Stimulated activated naive B cell treated with anti-CD40 and anti-IgM and Interleukin-4, amounts not matched to agents 10 μg/mL and 1 μg/mL and 100 μg/mL, for 72 hours (primary cell): ENCODE results near the gene CEACAM20.
A peak's percentile ranks its signal among the peaks of the same experiment; 100 is the strongest.
"Not testable (repeated sequence)": the region's sequence is repeated elsewhere in the genome, so short reads cannot be mapped to it uniquely, and the experiment has no call there.

ENCODE experiments used
- ATAC-seq, 2 donors: fragments of 150-1000 bp; cut with Tn5 transposase; replicated peaks; 2 replicates each; pipeline ENCODE4 v1.10.0; 2021; ENCODE audit warnings: moderate library complexity in 1 of 2
- DNase-seq: peaks from one replicate; pipeline ENCODE4 v3.0.0; 2021
- H3K27ac Mint-ChIP-seq: one replicate; pipeline ENCODE4 v1.8.0; 2022; ENCODE audit warnings: mild to moderate bottlenecking, mixed read lengths
- H3K27me3 Mint-ChIP-seq, 2 donors: one replicate each; pipeline ENCODE4 v1.8.0; 2022; ENCODE audit warnings: mixed read lengths in 2 of 2
- H3K36me3 Mint-ChIP-seq, 2 donors: one replicate each; pipeline ENCODE4 v1.8.0; 2022; ENCODE audit warnings: mixed read lengths in 2 of 2, mild to moderate bottlenecking in 1 of 2
- H3K4me1 Mint-ChIP-seq, 2 donors: one replicate each; pipeline ENCODE4 v1.8.0; 2022; ENCODE audit warnings: mixed read lengths in 2 of 2, mild to moderate bottlenecking in 1 of 2
- H3K4me3 Mint-ChIP-seq, 2 donors: one replicate each; pipeline ENCODE4 v1.8.0; 2022; ENCODE audit warnings: mild to moderate bottlenecking in 2 of 2, mixed read lengths in 2 of 2, moderate library complexity in 1 of 2
- H3K9me3 Mint-ChIP-seq, 2 donors: one replicate each; pipeline ENCODE4 v1.8.0; 2022; ENCODE audit warnings: mixed read lengths in 2 of 2, mild to moderate bottlenecking in 1 of 2

CEACAM20 gene

GRCh38 chr19:44563086-44563655, 33.7 kb upstream of the CEACAM20 start:
- not testable (repeated sequence) for H3K4me1 Mint-ChIP-seq, H3K9me3 Mint-ChIP-seq, ATAC-seq, H3K36me3 Mint-ChIP-seq, H3K27ac Mint-ChIP-seq, H3K4me3 Mint-ChIP-seq, DNase-seq
- H3K27me3 Mint-ChIP-seq, result peaks cover 23 to 47% of the 10 kb centered on the region in 2 donors

GRCh38 chr19:44557933-44558332, 28.5 kb upstream of the CEACAM20 start:
- DNase-seq (no peak), ATAC-seq (no peak)
- Mint-ChIP-seq H3K36me3 (no peaks in the 10 kb centered on the region), H3K27me3 (peaks cover 20 to 27% of the 10 kb centered on the region in 2 donors), H3K9me3 (peaks cover 5 to 10% of the 10 kb centered on the region in 2 donors), H3K4me1 (no peaks in the 10 kb centered on the region), H3K4me3 (no peak overlapping the region), H3K27ac (no peak overlapping the region)

DNA sequence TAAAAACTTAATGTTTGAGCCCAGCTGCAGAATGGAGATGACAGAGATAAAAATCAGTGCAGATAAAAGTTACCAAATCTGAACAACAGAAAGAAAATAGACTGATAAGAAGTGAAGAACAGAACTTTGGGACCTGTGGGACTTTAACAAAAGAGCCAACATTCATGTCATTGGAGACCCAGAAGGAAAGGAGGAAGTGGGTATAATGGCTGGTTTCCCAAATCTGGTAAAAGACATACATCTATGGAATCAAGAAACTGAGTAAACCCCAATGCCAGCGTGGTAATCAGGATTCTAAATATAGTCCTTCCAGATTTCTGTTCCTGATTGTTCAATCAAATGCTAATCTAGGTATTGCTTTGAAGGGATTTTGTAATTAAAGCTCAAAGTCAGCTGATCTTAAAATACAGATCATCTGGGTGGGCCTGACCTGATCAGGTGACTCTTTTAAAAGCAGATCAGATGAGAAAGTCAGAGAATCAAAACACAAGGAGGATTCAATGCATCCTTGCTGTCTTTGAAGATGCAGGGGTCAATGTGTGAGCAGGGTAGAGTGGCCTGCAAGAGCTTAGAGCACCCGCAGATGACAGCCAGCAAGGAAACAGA, 25.3 kb upstream of the CEACAM20 start:
- Mint-ChIP-seq H3K27me3 (peaks cover 11 to 20% of the 10 kb centered on the region in 2 donors), H3K9me3 (peaks cover 7 to 10% of the 10 kb centered on the region in 2 donors), H3K4me1 (no peaks in the 10 kb centered on the region), H3K4me3 (no peak overlapping the region), H3K27ac (no peak overlapping the region), H3K36me3 (no peaks in the 10 kb centered on the region)
- ATAC-seq, result no peak
- no peak for DNase-seq

GRCh38 chr19:44553478-44554171, 24.1 kb upstream of the CEACAM20 start:
- no peak overlapping the region for H3K4me3 Mint-ChIP-seq
- H3K9me3 Mint-ChIP-seq, result peaks cover 7 to 10% of the 10 kb centered on the region in 2 donors
- H3K27ac Mint-ChIP-seq, result no peak overlapping the region
- ATAC-seq (no peak), DNase-seq (no peak)
- H3K27me3 Mint-ChIP-seq, result peaks cover 11 to 20% of the 10 kb centered on the region in 2 donors
- H3K36me3 Mint-ChIP-seq, result no peaks in the 10 kb centered on the region
- no peaks in the 10 kb centered on the region for H3K4me1 Mint-ChIP-seq

DNA sequence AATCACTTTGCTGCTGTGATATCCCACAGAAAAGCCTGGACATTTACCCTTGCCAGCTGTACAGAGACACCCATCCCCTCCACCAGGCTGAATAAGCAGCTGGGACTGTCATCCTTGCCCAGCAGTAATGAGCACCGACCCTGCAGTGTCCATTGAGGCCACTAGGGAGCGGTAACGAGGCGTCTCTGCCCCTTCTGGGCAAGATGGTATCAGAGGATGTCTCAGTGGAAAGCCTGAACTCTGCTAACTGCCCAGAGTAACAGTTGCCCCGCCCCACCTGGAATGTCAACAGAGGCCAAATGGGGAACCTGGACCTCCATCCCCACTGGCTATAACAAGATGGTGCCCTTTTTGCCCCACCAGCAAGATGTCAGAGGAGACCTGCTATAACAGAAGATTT, 22.8 kb upstream of the CEACAM20 start:
- Mint-ChIP-seq H3K4me3 (no peak overlapping the region), H3K27ac (no peak overlapping the region), H3K36me3 (peaks cover 0 to under 1% of the 10 kb centered on the region in 2 donors), H3K9me3 (peaks cover 7 to 13% of the 10 kb centered on the region in 2 donors), H3K4me1 (no peaks in the 10 kb centered on the region), H3K27me3 (peaks cover 11 to 28% of the 10 kb centered on the region in 2 donors)
- DNase-seq (peak; percentile 11), ATAC-seq (peak; percentile 62 to 68)

DNA sequence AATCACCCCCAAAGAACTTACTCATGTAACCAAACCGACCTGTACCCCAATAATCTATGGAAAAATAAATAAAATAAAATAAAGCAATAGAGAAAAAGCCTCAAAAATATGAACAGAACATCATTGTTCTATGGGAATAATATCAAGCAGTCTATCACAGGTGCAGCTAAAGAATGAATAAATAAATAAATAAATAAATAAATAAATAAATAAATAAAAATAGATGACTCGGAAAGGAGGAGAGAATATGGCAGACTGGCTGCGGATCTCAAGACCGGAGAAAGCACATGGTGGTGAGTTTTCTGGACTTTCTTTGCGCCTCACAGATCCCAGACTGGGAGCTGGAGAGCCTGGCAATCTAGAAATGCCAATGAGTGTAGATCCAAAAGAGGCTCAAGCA, 22.4 kb upstream of the CEACAM20 start:
- ATAC-seq (no peak), DNase-seq (no peak)
- peaks cover 7 to 16% of the 10 kb centered on the region in 2 donors for H3K9me3 Mint-ChIP-seq
- H3K4me3 Mint-ChIP-seq, result no peak overlapping the region
- peaks cover 11 to 31% of the 10 kb centered on the region in 2 donors for H3K27me3 Mint-ChIP-seq
- no peak overlapping the region for H3K27ac Mint-ChIP-seq
- no peaks in the 10 kb centered on the region for H3K4me1 Mint-ChIP-seq
- H3K36me3 Mint-ChIP-seq, result peaks cover 0 to 3% of the 10 kb centered on the region in 2 donors

GRCh38 chr19:44550976-44551375, 21.5 kb upstream of the CEACAM20 start:
- H3K36me3 Mint-ChIP-seq, H3K4me1 Mint-ChIP-seq, H3K4me3 Mint-ChIP-seq, DNase-seq, ATAC-seq, H3K27ac Mint-ChIP-seq: not testable (repeated sequence)
- H3K27me3 Mint-ChIP-seq, result peaks cover 5 to 27% of the 10 kb centered on the region in 2 donors
- H3K9me3 Mint-ChIP-seq, result peaks cover 7 to 16% of the 10 kb centered on the region in 2 donors

DNA sequence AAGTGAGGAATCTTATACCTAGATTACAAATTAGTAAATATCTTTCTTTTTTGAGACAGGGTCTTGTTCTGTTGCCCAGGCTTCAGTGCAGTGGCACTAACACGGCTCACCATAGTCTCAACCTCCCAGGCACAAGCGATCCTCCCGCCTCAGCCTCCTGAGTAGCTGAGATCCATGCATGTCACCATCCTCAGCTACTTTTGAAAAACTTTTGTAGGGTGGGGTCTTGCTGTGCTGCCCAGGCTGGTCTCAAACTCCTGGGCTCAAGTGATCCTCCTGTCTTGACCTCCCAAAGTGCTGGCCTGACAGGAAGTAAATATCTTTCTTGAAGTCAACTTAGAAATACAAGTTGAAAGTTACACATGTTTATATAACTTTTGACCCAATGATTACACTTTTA, 20.0 kb upstream of the CEACAM20 start:
- Mint-ChIP-seq H3K4me3 (no peak overlapping the region), H3K4me1 (no peaks in the 10 kb centered on the region), H3K9me3 (peaks cover 7 to 14% of the 10 kb centered on the region in 2 donors), H3K36me3 (peaks cover 0 to 3% of the 10 kb centered on the region in 2 donors), H3K27ac (no peak overlapping the region), H3K27me3 (peaks cover 4 to 25% of the 10 kb centered on the region in 2 donors)
- DNase-seq, result no peak
- ATAC-seq, result no peak

DNA sequence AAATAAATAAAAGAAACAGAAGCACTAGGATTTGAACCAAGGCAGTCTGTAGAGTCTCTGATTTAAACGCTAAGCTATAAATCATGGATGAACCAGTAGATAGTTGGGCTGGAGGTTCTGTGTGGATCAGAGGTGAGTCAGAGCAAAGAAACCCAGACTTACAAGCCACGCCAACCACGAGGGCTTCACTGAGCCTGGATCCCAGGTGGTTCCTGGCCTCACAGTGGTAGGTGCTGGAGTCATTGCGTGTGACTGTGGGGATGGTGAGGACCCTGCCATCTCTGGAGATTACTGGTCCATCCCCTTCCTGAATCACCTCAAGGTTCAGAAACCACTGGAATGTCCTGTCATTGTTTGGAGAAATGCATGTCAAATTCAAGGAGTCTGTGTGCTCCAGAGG, 19.3 kb upstream of the CEACAM20 start:
- Mint-ChIP-seq H3K27me3 (peaks cover 8 to 27% of the 10 kb centered on the region in 2 donors), H3K27ac (no peak overlapping the region), H3K9me3 (peaks cover 7 to 17% of the 10 kb centered on the region in 2 donors), H3K4me1 (no peaks in the 10 kb centered on the region), H3K36me3 (peaks cover 0 to 3% of the 10 kb centered on the region in 2 donors), H3K4me3 (no peak overlapping the region)
- ATAC-seq (no peak), DNase-seq (no peak)

GRCh38 chr19:44544031-44544430, 14.6 kb upstream of the CEACAM20 start:
- ATAC-seq (no peak), DNase-seq (no peak)
- peaks cover 26 to 43% of the 10 kb centered on the region in 2 donors for H3K27me3 Mint-ChIP-seq
- peaks cover 0 to 3% of the 10 kb centered on the region in 2 donors for H3K36me3 Mint-ChIP-seq
- H3K9me3 Mint-ChIP-seq, result peaks cover 0 to 12% of the 10 kb centered on the region in 2 donors
- no peak overlapping the region for H3K4me3 Mint-ChIP-seq
- H3K4me1 Mint-ChIP-seq, result no peaks in the 10 kb centered on the region
- H3K27ac Mint-ChIP-seq, result no peak overlapping the region

- Mint-ChIP-seq H3K4me1 (no peaks in the 10 kb centered on the region), H3K36me3 (peaks cover 0 to 3% of the 10 kb centered on the region in 2 donors), H3K27ac (no peak overlapping the region), H3K4me3 (no peak overlapping the region), H3K27me3 (peaks cover 34 to 44% of the 10 kb centered on the region in 2 donors), H3K9me3 (peaks cover 0 to 19% of the 10 kb centered on the region in 2 donors)
- DNase-seq, result no peak
- no peak for ATAC-seq
These were observed 13.2 kb upstream of the CEACAM20 start for GRCh38 chr19:44542671-44543070.

DNA sequence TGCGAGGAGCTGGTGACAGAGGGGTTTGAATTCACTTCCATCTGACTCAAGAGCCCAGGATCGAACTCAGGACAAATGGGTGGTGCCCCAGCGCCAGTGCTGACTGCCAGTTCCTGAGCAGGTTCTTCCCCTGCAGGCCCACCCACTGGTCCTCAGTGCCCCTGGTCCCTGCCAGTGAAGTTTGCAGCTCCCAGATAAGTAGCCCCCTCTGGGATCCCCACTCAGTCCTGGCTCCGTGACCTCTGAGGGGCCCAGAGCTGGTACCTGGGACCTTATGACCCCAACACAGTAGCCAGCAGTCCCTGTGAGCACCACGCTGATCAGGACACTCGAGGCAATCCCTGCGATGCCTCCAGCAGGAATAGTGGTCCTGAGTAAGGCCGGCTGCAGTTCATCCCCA, 11.3 kb upstream of the CEACAM20 start:
- DNase-seq, result no peak
- peaks cover 41 to 43% of the 10 kb centered on the region in 2 donors for H3K27me3 Mint-ChIP-seq
- H3K27ac Mint-ChIP-seq, result no peak overlapping the region
- no peaks in the 10 kb centered on the region for H3K4me1 Mint-ChIP-seq
- no peak overlapping the region for H3K4me3 Mint-ChIP-seq
- peaks cover 0 to 19% of the 10 kb centered on the region in 2 donors for H3K9me3 Mint-ChIP-seq
- H3K36me3 Mint-ChIP-seq, result no peaks in the 10 kb centered on the region
- no peak for ATAC-seq

DNA sequence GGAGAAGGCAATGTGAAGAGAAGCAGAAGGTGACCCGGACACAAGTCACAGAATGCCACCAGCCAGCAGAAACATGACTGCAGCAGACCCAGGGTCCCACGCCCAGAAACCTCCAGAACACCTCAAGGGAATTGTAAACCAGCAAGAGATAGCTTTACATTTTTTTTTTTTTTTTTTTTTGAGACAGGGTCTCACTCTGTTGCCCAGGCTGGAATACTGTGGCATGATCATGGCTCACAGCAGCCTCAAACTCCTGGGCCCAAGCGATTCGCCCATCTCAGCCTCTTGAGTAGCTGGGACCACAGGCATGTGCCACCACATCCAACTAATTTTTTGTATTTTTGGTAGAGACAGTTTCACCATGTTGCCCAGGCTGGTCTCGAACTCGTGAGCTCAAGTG, 10.5 kb upstream of the CEACAM20 start:
- ATAC-seq (no peak), DNase-seq (no peak)
- Mint-ChIP-seq H3K4me3 (no peak overlapping the region), H3K9me3 (peaks cover 5 to 26% of the 10 kb centered on the region in 2 donors), H3K27me3 (peaks cover 45 to 48% of the 10 kb centered on the region in 2 donors), H3K36me3 (peaks cover 0 to 4% of the 10 kb centered on the region in 2 donors), H3K27ac (no peak overlapping the region), H3K4me1 (no peaks in the 10 kb centered on the region)

- peaks cover 45 to 49% of the 10 kb centered on the region in 2 donors for H3K27me3 Mint-ChIP-seq
- DNase-seq, result no peak
- no peaks in the 10 kb centered on the region for H3K4me1 Mint-ChIP-seq
- peaks cover 6 to 26% of the 10 kb centered on the region in 2 donors for H3K9me3 Mint-ChIP-seq
- H3K36me3 Mint-ChIP-seq, result peaks cover 0 to 4% of the 10 kb centered on the region in 2 donors
- no peak for ATAC-seq
- H3K27ac Mint-ChIP-seq, result no peak overlapping the region
- H3K4me3 Mint-ChIP-seq, result no peak overlapping the region
These were observed 9.9 kb upstream of the CEACAM20 start for GRCh38 chr19:44539236-44539826.
